ENCODE data around the gene SH3GLB2.

Gene SH3GLB2

DNA sequence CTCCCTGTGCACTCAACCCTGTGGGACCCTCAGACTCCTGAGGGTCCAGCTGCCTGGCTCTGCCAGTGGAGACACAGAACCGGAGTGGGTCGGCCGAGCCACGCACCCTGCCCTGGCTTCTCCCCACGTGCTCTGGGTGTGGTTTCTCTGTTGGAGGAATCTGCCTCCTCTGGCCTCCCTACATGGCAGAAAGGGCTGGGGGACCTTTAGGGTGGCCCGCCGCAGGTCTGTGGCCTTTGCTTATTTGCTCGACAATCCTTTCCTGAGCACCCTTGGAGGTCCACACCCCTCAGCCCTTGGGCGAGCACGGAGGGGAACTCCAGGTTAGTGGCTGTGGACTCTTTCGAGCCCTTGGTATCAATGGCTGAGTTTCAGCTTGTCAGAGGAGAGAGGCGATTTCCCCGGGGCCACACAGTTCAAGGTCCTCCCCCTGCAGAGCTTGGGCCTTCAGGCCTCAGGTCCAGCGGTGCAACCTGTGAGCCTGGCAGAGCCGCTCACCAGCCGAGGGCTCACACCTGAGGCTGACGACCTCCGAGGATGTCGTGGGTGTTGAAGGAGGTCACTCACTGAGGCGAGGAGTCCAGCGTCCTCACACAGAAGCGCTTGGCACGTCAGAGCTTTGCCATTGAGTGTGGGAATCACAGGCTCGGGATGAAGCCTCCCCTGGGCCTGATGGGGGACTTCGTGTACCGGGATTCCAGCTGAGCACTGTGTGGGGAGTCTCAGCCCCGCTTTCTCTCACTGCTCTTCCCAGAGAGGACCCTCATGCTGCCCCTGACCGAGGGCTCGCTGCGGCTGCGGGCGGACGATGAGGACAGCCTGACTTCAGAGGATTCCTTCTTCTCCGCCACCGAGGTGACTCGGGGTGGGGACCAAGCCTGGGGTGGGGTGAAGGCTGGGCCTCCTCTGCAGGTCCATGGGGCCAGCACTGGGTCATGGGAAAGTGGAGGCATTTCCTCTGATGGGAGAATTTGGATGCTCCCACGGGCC, 32.0 kb upstream of the SH3GLB2 start:
- Histone ChIP-seq H3K9me3 (ENCODE audit: insufficient read depth, low read depth, low read length) (no peaks in the 10 kb centered on the region), H3K79me2 (ENCODE audit: insufficient read depth, low read length) (no peaks in the 10 kb centered on the region), H3K4me1 (ENCODE audit: insufficient read depth, low read length, poor library complexity, severe bottlenecking) (no peaks in the 10 kb centered on the region), H3K9ac (ENCODE audit: low read depth, low read length, poor library complexity, severe bottlenecking) (no peak overlapping the region), H4K20me1 (ENCODE audit: insufficient read depth, low read length, poor library complexity, severe bottlenecking) (no peaks in the 10 kb centered on the region), H3K4me3 (ENCODE audit: low read length, poor library complexity, severe bottlenecking) (no peak overlapping the region), H3K4me2 (ENCODE audit: low read depth, low read length, poor library complexity, severe bottlenecking) (no peak overlapping the region), H3K36me3 (ENCODE audit: insufficient read depth, low read length) (no peaks in the 10 kb centered on the region; the same call in 1 of the 2 replicates), H3K27me3 (ENCODE audit: insufficient read depth, low read length, poor library complexity, severe bottlenecking) (no peaks in the 10 kb centered on the region), H3F3A (ENCODE audit: low read depth) (no peaks in the 10 kb centered on the region), H3K9me2 (replicated peaks; ENCODE audit: low read depth, low read length) (no peaks in the 10 kb centered on the region), H2AFZ (ENCODE audit: low read length) (no peak overlapping the region)
- TF ChIP-seq, protein P1, sequence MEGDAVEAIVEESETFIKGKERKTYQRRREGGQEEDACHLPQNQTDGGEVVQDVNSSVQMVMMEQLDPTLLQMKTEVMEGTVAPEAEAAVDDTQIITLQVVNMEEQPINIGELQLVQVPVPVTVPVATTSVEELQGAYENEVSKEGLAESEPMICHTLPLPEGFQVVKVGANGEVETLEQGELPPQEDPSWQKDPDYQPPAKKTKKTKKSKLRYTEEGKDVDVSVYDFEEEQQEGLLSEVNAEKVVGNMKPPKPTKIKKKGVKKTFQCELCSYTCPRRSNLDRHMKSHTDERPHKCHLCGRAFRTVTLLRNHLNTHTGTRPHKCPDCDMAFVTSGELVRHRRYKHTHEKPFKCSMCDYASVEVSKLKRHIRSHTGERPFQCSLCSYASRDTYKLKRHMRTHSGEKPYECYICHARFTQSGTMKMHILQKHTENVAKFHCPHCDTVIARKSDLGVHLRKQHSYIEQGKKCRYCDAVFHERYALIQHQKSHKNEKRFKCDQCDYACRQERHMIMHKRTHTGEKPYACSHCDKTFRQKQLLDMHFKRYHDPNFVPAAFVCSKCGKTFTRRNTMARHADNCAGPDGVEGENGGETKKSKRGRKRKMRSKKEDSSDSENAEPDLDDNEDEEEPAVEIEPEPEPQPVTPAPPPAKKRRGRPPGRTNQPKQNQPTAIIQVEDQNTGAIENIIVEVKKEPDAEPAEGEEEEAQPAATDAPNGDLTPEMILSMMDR (conservative IDR thresholded peaks at IDR 0.05; ENCODE audit: low read length) = no peak
- TF ChIP-seq EZH2phosphoT487 (IDR thresholded peaks at IDR 0.05; ENCODE audit: borderline replicate concordance) = no peak

DNA sequence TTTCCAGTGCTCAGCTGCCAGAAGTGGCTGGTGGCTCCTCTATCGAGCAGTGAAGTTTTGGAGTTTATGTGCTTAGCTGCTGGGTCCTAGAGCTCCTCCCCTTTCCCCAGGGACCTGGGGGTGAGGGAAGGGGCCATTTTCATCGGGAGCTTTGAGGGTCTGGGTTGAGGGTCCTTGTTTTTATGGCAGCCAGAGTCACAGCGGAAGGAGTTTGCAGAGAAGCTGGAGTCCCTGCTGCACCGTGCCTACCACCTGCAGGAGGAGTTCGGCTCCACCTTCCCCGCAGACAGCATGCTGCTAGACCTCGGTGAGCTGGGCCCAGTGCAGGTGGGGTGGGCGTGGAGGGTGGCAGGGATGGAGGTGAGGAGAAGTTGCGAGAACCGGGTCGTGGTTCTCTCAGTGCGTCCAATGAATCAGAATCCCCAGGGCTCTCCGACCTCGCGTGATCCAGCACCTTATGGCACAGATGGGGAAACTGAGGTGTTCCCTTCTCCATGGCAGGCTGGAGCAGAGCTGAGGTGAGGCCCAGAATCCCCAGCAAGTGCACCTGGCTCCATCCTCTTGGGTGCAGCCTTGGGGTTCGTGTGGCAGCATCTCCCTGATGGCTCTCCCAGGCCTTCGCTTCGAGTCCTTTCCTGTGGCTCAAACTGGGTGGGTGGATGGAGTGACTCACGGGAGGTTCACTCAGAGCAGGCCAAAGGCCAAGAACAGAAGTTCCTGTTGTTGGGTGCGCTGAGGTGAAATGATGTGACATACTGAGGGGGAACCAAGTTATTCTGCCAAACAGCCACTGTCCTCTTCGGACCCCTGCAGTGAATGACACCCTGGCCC, 31.0 kb upstream of the SH3GLB2 start:
- TF ChIP-seq, protein P1 (conservative IDR thresholded peaks at IDR 0.05; ENCODE audit: low read length) = no peak
- TF ChIP-seq EZH2phosphoT487 (IDR thresholded peaks at IDR 0.05; ENCODE audit: borderline replicate concordance) = no peak
- Histone ChIP-seq H3K4me1 (ENCODE audit: insufficient read depth, low read length, poor library complexity, severe bottlenecking) (no peaks in the 10 kb centered on the region), H3K9ac (ENCODE audit: low read depth, low read length, poor library complexity, severe bottlenecking) (no peak overlapping the region), H3K27me3 (ENCODE audit: insufficient read depth, low read length, poor library complexity, severe bottlenecking) (no peaks in the 10 kb centered on the region), H3K36me3 (ENCODE audit: insufficient read depth, low read length) (no peaks in the 10 kb centered on the region; the same call in 1 of the 2 replicates), H3K4me2 (ENCODE audit: low read depth, low read length, poor library complexity, severe bottlenecking) (no peak overlapping the region), H3F3A (ENCODE audit: low read depth) (no peaks in the 10 kb centered on the region), H4K20me1 (ENCODE audit: insufficient read depth, low read length, poor library complexity, severe bottlenecking) (no peaks in the 10 kb centered on the region), H2AFZ (ENCODE audit: low read length) (no peak overlapping the region), H3K4me3 (ENCODE audit: low read length, poor library complexity, severe bottlenecking) (no peak overlapping the region), H3K9me2 (replicated peaks; ENCODE audit: low read depth, low read length) (no peaks in the 10 kb centered on the region), H3K79me2 (ENCODE audit: insufficient read depth, low read length) (no peaks in the 10 kb centered on the region), H3K9me3 (ENCODE audit: insufficient read depth, low read depth, low read length) (no peaks in the 10 kb centered on the region)

DNA sequence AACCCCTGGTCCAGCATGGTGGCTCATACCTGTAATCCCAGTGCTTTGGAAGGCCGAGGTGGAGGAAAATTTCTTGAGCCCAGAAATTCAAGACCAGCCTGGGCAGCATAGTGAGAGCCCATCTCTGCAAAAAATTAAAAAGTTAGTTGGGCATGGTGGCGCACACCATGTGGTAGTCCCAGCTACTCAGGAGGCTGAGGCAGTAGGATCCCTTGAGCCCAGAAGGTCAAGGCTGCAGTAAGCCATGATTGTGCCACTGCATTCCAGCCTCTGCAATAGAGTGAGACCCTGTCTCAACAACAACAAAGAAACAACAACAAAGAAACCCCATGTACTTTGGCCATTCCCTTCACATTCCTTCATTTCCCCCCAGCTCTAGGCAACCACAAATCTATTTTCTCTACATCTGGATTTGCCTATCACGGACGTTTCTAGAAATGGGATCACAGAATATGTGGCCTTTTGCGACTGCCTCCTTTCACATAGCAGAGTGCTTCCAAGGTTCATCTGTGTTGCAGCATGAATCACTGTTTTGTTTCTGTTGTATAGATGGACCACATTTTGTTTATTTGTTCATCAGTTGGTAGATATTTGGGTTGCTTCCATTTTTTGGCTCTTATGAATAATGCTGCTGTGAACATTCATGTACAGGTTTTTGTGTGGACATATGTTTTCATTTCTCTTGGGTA, 26.2 kb upstream of the SH3GLB2 start:
- Histone ChIP-seq H2AFZ (ENCODE audit: low read length) (no peak overlapping the region), H3K9ac (ENCODE audit: low read depth, low read length, poor library complexity, severe bottlenecking) (no peak overlapping the region), H3K79me2 (ENCODE audit: insufficient read depth, low read length) (no peaks in the 10 kb centered on the region), H4K20me1 (ENCODE audit: insufficient read depth, low read length, poor library complexity, severe bottlenecking) (no peaks in the 10 kb centered on the region), H3K4me3 (ENCODE audit: low read length, poor library complexity, severe bottlenecking) (no peak overlapping the region), H3K9me2 (replicated peaks; ENCODE audit: low read depth, low read length) (no peaks in the 10 kb centered on the region), H3F3A (ENCODE audit: low read depth) (no peaks in the 10 kb centered on the region), H3K4me2 (ENCODE audit: low read depth, low read length, poor library complexity, severe bottlenecking) (no peak overlapping the region), H3K9me3 (ENCODE audit: insufficient read depth, low read depth, low read length) (no peaks in the 10 kb centered on the region), H3K27me3 (ENCODE audit: insufficient read depth, low read length, poor library complexity, severe bottlenecking) (no peaks in the 10 kb centered on the region), H3K4me1 (ENCODE audit: insufficient read depth, low read length, poor library complexity, severe bottlenecking) (no peaks in the 10 kb centered on the region), H3K36me3 (ENCODE audit: insufficient read depth, low read length) (no peaks in the 10 kb centered on the region; the same call in 1 of the 2 replicates)
- TF ChIP-seq EZH2phosphoT487 (IDR thresholded peaks at IDR 0.05; ENCODE audit: borderline replicate concordance) = no peak
